GM12891 (cell line): ENCODE measurements around the gene ATP8A2.

ENCODE experiments used
- DNase-seq: peaks from one replicate; pipeline ENCODE4 v3.0.0; 2011; ENCODE audit warnings: low spot score; ENCODE audit not compliant: insufficient read length
- FAIRE-seq: peaks from 2 replicates; lab custom pipeline; 2011; peaks lifted over from hg19 to GRCh38; lab: Jason Lieb, UNC
- PAX5 ChIP-seq: IDR thresholded peaks from 2 replicates; pipeline ENCODE4 v1.6.1; 2011; ENCODE audit warnings: low read length, moderate library complexity, mild to moderate bottlenecking; ENCODE audit not compliant: insufficient read depth, severe bottlenecking
- POLR2A ChIP-seq: IDR thresholded peaks from 2 replicates; pipeline ENCODE4 v1.6.1; 2011; ENCODE audit warnings: low read depth, low read length, control low read depth
- POLR2AphosphoS5 ChIP-seq: IDR thresholded peaks from 2 replicates; pipeline ENCODE4 v1.6.1; 2011; ENCODE audit warnings: low read depth, low read length, control low read depth
- POU2F2 ChIP-seq: IDR thresholded peaks from 2 replicates; pipeline ENCODE4 v1.6.1; 2011; ENCODE audit warnings: low read depth, mild to moderate bottlenecking, control low read depth, low read length, moderate library complexity
- SPI1 ChIP-seq: IDR thresholded peaks from 2 replicates; pipeline ENCODE4 v1.6.1; 2011; ENCODE audit warnings: low read depth, low read length, control low read depth
- TAF1 ChIP-seq: IDR thresholded peaks from 2 replicates; pipeline ENCODE4 v1.6.1; 2011; ENCODE audit warnings: low read depth, low read length, control low read depth

Gene ATP8A2

GRCh38 chr13:25739376-25739775 lies 367.6 kb downstream of the ATP8A2 start:
- FAIRE-seq (no peak), DNase-seq (no peak)
- TF ChIP-seq TAF1, result no peak
- TF ChIP-seq SPI1, result no peak

- DNase-seq (no peak), FAIRE-seq (no peak)
- no peak for TF ChIP-seq PAX5
- no peak for TF ChIP-seq TAF1
- TF ChIP-seq SPI1, result no peak
- TF ChIP-seq POLR2AphosphoS5, result no peak
- no peak for TF ChIP-seq POU2F2
Measured at GRCh38 chr13:25741796-25742195, 370.0 kb downstream of the ATP8A2 start.

GRCh38 chr13:25742220-25742619 lies 370.4 kb downstream of the ATP8A2 start:
- FAIRE-seq (no peak), DNase-seq (no peak)
- TF ChIP-seq POU2F2 (no peak), POLR2A (no peak), TAF1 (no peak), SPI1 (no peak), POLR2AphosphoS5 (no peak), PAX5 (no peak)

GRCh38 chr13:25743421-25743820 lies 371.6 kb downstream of the ATP8A2 start:
- no peak for TF ChIP-seq SPI1
- no peak for TF ChIP-seq POLR2AphosphoS5
- no peak for TF ChIP-seq POU2F2
- TF ChIP-seq POLR2A, result no peak
- TF ChIP-seq PAX5, result no peak
- no peak for TF ChIP-seq TAF1
- DNase-seq (no peak), FAIRE-seq (no peak)

- TF ChIP-seq TAF1 (no peak), POLR2AphosphoS5 (no peak), SPI1 (no peak), POLR2A (no peak), POU2F2 (no peak), PAX5 (no peak)
- FAIRE-seq (no peak), DNase-seq (no peak)
Measured at GRCh38 chr13:25744178-25744577, 372.4 kb downstream of the ATP8A2 start.

GRCh38 chr13:25746131-25746530 lies 374.4 kb downstream of the ATP8A2 start:
- TF ChIP-seq PAX5, result no peak
- no peak for TF ChIP-seq POLR2AphosphoS5
- no peak for TF ChIP-seq SPI1
- no peak for TF ChIP-seq TAF1
- TF ChIP-seq POU2F2, result no peak
- no peak for TF ChIP-seq POLR2A
- DNase-seq (no peak), FAIRE-seq (no peak)

- no peak for FAIRE-seq
- DNase-seq, result no peak
- TF ChIP-seq POU2F2, result no peak
- no peak for TF ChIP-seq POLR2AphosphoS5
- TF ChIP-seq TAF1, result no peak
- TF ChIP-seq SPI1, result no peak
- no peak for TF ChIP-seq POLR2A
- no peak for TF ChIP-seq PAX5
Measured at GRCh38 chr13:25752957-25753551, 381.3 kb downstream of the ATP8A2 start.

GRCh38 chr13:25753976-25754375 lies 382.2 kb downstream of the ATP8A2 start:
- TF ChIP-seq POLR2A (no peak), TAF1 (no peak), POU2F2 (no peak)
- DNase-seq (no peak), FAIRE-seq (no peak)

- DNase-seq, result no peak
- no peak for FAIRE-seq
- TF ChIP-seq PAX5 (no peak), POLR2A (no peak), SPI1 (no peak), POU2F2 (no peak), TAF1 (no peak), POLR2AphosphoS5 (no peak)
Measured at GRCh38 chr13:25756251-25756650, 384.5 kb downstream of the ATP8A2 start.

- no peak for TF ChIP-seq TAF1
- TF ChIP-seq POLR2AphosphoS5, result no peak
- TF ChIP-seq POU2F2, result no peak
- TF ChIP-seq SPI1, result no peak
- no peak for TF ChIP-seq PAX5
- TF ChIP-seq POLR2A, result no peak
Measured at GRCh38 chr13:25756912-25757311, 385.1 kb downstream of the ATP8A2 start.

More at GRCh38 chr13:25756912-25757311, 385.1 kb downstream of the ATP8A2 start:
- DNase-seq (no peak), FAIRE-seq (no peak)
